Astrocyte of the cerebellum (primary cell): Measurements from ENCODE around the gene TNFAIP6.
"Not testable (repeated sequence)": the region's sequence is repeated elsewhere in the genome, so short reads cannot be mapped to it uniquely, and the experiment has no call there.

ENCODE experiments used
- DNase-seq: peaks from one replicate; pipeline ENCODE4 v3.0.0-alpha.2; 2011; ENCODE audit warnings: low read depth
- H3K4me3 ChIP-seq: 2 replicates; pipeline ENCODE4 v1.5.1; 2011; ENCODE audit warnings: mild to moderate bottlenecking, low read depth, low read length, moderate library complexity
- in situ Hi-C: cut with HindIII; loops from 2 replicates; pipeline ENCODE4 v1.10.0; 2017; ENCODE audit warnings: low sequenced_read_pairs
- TF ChIP-seq, protein P1 (sequence below): IDR thresholded peaks from 2 replicates; pipeline ENCODE4 v1.5.1; 2012; ENCODE audit warnings: low read length, low read depth, moderate library complexity, mild to moderate bottlenecking; ENCODE audit errors: missing control alignments

The TNFAIP6 gene

DNA sequence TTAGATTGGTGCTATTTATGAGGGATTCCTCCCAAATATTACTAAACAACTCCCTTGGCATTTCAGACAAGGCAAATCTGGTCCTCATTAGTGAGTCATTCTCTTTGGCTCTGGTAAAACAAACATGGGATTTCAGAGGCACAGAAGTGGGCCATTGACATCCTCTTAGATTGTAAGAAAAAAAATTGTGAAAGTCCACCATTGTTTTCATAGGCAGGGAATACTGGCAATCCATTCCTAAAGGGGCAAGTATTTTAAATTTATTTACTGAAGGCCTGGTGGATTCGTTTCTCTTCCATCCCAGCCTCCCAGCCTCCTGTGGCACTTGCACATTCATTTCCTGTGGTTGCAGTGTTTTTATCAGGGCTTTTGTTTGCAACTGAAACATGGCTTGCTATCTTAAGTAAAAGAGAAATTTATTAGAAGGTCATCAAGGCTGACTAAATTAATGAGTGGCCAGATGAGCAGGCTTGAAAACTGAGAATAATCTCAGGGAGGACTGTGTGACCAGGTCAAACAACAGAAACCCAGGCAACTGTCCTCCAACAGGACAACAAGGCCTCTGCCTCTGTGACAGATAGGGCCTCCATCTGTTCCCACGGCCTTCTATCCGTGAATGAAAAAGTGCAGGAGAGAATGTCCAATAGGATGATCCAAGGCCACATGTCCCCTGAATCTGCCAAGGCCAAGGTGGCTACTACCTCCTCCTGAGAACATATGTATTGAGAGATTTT, 23.1 kb upstream of the TNFAIP6 start:
- TF ChIP-seq, protein P1, sequence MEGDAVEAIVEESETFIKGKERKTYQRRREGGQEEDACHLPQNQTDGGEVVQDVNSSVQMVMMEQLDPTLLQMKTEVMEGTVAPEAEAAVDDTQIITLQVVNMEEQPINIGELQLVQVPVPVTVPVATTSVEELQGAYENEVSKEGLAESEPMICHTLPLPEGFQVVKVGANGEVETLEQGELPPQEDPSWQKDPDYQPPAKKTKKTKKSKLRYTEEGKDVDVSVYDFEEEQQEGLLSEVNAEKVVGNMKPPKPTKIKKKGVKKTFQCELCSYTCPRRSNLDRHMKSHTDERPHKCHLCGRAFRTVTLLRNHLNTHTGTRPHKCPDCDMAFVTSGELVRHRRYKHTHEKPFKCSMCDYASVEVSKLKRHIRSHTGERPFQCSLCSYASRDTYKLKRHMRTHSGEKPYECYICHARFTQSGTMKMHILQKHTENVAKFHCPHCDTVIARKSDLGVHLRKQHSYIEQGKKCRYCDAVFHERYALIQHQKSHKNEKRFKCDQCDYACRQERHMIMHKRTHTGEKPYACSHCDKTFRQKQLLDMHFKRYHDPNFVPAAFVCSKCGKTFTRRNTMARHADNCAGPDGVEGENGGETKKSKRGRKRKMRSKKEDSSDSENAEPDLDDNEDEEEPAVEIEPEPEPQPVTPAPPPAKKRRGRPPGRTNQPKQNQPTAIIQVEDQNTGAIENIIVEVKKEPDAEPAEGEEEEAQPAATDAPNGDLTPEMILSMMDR: no peak
- DNase-seq: peak; percentile 81
- in situ Hi-C loops: no loop called here
- H3K4me3 ChIP-seq: no peak overlapping the region

DNA sequence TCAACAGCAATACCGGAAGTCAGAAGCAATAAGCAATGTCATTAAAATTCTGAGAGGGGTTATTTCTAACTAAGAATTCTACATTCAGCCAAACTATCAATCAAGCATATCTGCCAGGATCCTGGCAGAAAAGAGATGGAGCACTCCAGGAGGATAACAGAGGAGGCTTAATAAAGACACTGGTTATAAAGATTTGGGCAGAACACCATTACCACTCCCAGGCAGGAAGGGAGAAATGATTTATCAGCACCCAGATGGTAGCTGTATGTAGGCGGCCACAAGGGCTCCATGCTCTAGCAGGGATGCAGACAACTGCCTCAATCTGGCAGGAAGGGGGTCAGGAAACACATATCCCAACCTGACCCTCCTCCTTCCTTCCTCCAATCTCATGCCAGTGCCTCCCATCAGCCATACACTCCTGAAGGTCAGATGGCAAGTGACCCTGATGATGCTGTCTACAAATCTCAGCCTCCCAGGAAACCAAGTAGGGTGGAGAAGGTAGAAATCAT, 20.5 kb upstream of the TNFAIP6 start:
- DNase-seq: no peak
- in situ Hi-C loops: no loop called here
- H3K4me3 ChIP-seq: no peak overlapping the region
- TF ChIP-seq, protein P1: no peak

DNA sequence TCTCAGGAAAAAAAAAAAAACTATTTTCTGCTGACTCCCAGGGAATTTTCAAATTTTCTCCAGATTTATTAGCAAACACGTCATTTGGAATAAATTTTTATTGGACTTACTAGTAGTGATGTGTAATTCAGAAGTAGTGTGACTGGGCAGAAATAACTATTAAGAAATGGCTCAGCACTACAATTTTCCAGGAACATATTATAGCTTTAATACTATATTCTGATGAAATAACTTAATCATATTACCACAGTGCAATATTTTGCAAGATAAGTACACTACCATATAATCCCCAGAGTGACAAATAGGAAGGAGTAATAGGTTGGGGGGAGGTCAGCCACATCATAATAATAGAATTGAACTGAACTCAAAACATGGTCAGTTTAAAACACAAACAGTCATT, 19.7 kb upstream of the TNFAIP6 start:
- in situ Hi-C loops: no loop called here
- DNase-seq: no peak
- TF ChIP-seq, protein P1: no peak
- no peak overlapping the region for H3K4me3 ChIP-seq

DNA sequence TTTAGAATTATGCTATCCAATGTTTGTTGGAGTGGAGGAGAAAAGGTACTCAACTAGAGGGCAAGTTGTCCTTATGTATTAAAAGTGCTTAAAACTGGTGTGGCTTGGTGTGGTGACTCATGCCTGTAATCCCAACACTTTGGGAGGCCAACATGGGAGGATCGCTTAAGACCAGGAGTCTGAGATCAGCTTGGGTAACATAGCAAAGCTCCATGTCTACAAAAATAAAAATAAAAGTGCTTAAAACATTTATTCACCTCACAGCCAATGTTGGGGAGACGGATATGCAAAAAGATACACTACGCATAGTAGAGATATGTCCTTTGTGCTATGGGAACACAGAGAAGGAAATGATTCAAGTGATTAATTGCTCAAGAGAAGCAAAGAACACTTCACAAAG, 19.3 kb upstream of the TNFAIP6 start:
- H3K4me3 ChIP-seq: no peak overlapping the region
- TF ChIP-seq, protein P1: no peak
- no peak for DNase-seq
- in situ Hi-C loops: no loop called here

DNA sequence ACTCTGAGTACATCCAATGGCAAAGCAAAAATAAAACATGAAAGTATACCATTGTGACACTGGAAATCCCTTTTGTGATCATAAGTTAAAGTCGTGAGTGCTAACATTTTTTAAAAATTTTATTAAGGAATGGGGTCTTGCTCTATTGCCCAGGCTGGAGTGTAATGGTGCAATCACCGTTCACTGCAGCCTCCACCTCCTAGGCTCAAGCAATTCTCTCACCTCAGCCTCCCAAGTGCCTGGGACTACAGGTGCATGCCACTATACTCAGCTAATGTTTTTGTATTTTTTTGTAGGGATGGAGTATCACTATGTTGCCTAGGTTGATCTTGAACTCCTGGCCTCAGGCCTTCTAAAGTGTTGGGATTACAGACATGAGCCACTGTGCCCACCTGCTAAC, 14.3 kb upstream of the TNFAIP6 start:
- in situ Hi-C loops: no loop called here
- no peak overlapping the region for H3K4me3 ChIP-seq
- TF ChIP-seq, protein P1: no peak
- DNase-seq: no peak

DNA sequence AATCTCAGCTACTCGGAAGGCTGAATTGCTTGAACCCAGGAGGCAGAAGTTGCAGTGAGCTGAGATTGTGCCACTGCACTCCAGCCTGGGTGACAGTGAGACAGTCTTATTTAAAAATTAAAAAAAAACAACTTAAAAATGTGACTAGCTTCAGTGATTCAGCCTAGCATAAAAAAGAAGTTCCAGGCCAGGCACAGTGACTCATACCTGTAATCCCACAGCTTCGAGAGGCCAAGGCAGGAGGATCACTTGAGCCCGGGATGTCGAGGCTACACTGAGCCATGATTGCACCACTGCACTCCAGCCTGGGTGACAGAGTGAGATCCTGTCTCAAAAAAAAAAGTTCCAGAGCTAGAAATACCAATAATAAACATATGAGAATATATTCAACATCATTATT, 13.2 kb upstream of the TNFAIP6 start:
- H3K4me3 ChIP-seq, DNase-seq, in situ Hi-C loops: not testable (repeated sequence)

DNA sequence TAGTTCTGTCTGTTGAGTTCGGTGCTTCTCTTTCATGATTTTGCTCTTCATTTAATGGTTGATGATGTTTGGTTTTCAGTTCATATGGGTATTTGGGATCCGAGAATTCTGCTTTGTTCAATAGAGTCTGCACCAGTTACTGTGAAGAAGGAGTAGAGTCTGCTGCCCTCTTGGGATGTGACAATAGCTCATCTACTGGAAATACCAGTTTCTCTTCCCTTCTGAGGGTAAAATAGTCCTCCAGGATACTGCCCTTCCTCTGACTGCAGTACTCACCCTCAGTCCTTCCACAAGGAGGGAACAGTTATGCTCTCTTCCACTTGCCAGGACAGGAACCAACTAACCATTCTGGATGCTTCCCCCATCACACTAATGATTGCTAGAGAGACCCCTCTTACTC, 12.5 kb upstream of the TNFAIP6 start:
- TF ChIP-seq, protein P1: no peak
- in situ Hi-C loops: no loop called here
- H3K4me3 ChIP-seq: no peak overlapping the region

More for the DNA sequence above, 12.5 kb upstream of the TNFAIP6 start:
- DNase-seq: no peak
